ENCODE data around the gene IQSEC3. TPM values are rescaled to one million over a fixed set of nuclear protein-coding genes. Genes with fewer than 3 reads are reported as not detected.

Gene IQSEC3
- total and polyA plus RNA-seq, 2 of the 13 experiments (the other 11 are each of a cell fraction or from before 2014, with no cell fraction given), result not detected

DNA sequence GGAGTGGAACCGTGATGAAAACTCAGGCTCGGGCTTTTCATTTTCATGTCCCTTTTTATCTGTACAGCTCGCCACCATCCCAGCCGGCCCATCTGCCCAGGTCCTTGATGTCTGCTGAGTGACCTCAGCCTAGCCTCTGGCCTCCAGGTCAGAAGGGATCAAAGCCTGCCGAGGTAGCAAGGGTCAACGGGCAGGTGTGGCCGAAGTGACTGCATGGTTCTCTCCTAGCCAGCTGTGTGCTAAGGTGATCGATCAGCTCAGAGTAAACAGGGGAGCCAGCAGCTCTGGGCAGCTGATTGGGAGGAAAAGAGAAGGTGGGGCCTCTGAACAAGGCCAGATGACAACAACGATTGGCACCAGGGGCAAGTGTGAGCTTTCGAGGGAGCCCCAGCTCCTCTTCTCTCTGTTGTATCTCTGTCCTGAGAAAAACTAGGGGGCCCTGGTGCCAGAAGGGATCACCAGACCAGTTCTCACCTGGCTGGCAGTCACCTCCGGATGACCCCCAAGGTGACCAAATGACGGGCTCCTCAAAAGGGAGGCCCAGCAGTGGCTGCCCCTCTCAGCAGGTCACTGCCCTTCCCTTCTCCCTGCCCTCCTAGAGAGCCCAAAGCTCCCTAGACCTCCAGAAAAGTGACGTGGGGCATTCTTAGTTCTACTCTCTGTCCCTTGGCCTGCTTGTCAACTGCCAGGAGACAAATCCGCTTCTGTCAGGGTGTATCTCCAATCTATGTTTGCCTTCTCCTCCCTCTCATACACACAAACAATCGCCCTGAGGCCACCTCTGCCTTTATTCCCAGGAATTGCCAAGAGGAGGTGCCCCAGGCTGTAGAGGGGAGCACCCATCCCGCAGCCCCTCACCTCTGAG is 143.9 kb downstream of the IQSEC3 start (continued):
- TF ChIP-seq, protein P1, sequence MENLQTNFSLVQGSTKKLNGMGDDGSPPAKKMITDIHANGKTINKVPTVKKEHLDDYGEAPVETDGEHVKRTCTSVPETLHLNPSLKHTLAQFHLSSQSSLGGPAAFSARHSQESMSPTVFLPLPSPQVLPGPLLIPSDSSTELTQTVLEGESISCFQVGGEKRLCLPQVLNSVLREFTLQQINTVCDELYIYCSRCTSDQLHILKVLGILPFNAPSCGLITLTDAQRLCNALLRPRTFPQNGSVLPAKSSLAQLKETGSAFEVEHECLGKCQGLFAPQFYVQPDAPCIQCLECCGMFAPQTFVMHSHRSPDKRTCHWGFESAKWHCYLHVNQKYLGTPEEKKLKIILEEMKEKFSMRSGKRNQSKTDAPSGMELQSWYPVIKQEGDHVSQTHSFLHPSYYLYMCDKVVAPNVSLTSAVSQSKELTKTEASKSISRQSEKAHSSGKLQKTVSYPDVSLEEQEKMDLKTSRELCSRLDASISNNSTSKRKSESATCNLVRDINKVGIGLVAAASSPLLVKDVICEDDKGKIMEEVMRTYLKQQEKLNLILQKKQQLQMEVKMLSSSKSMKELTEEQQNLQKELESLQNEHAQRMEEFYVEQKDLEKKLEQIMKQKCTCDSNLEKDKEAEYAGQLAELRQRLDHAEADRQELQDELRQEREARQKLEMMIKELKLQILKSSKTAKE (CRISPR knock-in tag; IDR thresholded peaks at IDR 0.05; ENCODE audit: borderline replicate concordance), result peak; percentile 100
- TF ChIP-seq, protein P2, sequence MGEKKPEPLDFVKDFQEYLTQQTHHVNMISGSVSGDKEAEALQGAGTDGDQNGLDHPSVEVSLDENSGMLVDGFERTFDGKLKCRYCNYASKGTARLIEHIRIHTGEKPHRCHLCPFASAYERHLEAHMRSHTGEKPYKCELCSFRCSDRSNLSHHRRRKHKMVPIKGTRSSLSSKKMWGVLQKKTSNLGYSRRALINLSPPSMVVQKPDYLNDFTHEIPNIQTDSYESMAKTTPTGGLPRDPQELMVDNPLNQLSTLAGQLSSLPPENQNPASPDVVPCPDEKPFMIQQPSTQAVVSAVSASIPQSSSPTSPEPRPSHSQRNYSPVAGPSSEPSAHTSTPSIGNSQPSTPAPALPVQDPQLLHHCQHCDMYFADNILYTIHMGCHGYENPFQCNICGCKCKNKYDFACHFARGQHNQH (CRISPR knock-in tag; IDR thresholded peaks at IDR 0.05), result peak; percentile 94
- TF ChIP-seq, protein P3, sequence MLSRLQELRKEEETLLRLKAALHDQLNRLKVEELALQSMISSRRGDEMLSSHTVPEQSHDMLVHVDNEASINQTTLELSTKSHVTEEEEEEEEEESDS (CRISPR knock-in tag; IDR thresholded peaks at IDR 0.05; ENCODE audit: borderline replicate concordance), result peak; percentile 91
- TF ChIP-seq NR3C1 (CRISPR knock-in tag; IDR thresholded peaks at IDR 0.05), result no peak
- peak; percentile 22; the same call in 1 of the 2 replicates for TF ChIP-seq CAMTA2 (CRISPR knock-in tag; IDR thresholded peaks at IDR 0.05; ENCODE audit: borderline replicate concordance)
- peak; percentile 96 for TF ChIP-seq PPARG (CRISPR knock-in tag; conservative IDR thresholded peaks at IDR 0.05)
- peak; percentile 85 for TF ChIP-seq MED8 (CRISPR knock-in tag; IDR thresholded peaks at IDR 0.05; ENCODE audit: insufficient replicate concordance)
- TF ChIP-seq MTF1 (CRISPR knock-in tag; IDR thresholded peaks at IDR 0.05), result no peak
- TF ChIP-seq THAP11 (CRISPR knock-in tag; IDR thresholded peaks at IDR 0.05), result peak; percentile 85
- peak; percentile 93 for TF ChIP-seq ZNF605 (CRISPR knock-in tag; IDR thresholded peaks at IDR 0.05)
- peak; percentile 78 for TF ChIP-seq ZSCAN22 (CRISPR knock-in tag; IDR thresholded peaks at IDR 0.05)
- TF ChIP-seq ZNF607 (CRISPR knock-in tag; IDR thresholded peaks at IDR 0.05; ENCODE audit: borderline replicate concordance), result peak; percentile 86
- no peak for TF ChIP-seq PRMT3 (CRISPR knock-in tag; IDR thresholded peaks at IDR 0.05; ENCODE audit: borderline replicate concordance, low read depth)
- TF ChIP-seq NFATC3 (CRISPR knock-in tag; IDR thresholded peaks at IDR 0.05), result no peak
- TF ChIP-seq, protein P4, sequence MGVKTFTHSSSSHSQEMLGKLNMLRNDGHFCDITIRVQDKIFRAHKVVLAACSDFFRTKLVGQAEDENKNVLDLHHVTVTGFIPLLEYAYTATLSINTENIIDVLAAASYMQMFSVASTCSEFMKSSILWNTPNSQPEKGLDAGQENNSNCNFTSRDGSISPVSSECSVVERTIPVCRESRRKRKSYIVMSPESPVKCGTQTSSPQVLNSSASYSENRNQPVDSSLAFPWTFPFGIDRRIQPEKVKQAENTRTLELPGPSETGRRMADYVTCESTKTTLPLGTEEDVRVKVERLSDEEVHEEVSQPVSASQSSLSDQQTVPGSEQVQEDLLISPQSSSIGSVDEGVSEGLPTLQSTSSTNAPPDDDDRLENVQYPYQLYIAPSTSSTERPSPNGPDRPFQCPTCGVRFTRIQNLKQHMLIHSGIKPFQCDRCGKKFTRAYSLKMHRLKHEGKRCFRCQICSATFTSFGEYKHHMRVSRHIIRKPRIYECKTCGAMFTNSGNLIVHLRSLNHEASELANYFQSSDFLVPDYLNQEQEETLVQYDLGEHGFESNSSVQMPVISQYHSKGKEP (CRISPR knock-in tag; IDR thresholded peaks at IDR 0.05), result no peak
- TF ChIP-seq RCOR2 (CRISPR knock-in tag; IDR thresholded peaks at IDR 0.05), result peak; percentile 98
- peak; percentile 91 for TF ChIP-seq SMYD3 (CRISPR knock-in tag; IDR thresholded peaks at IDR 0.05)
- no peak for TF ChIP-seq ZNF251 (CRISPR knock-in tag; IDR thresholded peaks at IDR 0.05)
- no peak for TF ChIP-seq POLR2AphosphoS2 (IDR thresholded peaks at IDR 0.05; ENCODE audit: low read depth, low read length)
- TF ChIP-seq, protein P5, sequence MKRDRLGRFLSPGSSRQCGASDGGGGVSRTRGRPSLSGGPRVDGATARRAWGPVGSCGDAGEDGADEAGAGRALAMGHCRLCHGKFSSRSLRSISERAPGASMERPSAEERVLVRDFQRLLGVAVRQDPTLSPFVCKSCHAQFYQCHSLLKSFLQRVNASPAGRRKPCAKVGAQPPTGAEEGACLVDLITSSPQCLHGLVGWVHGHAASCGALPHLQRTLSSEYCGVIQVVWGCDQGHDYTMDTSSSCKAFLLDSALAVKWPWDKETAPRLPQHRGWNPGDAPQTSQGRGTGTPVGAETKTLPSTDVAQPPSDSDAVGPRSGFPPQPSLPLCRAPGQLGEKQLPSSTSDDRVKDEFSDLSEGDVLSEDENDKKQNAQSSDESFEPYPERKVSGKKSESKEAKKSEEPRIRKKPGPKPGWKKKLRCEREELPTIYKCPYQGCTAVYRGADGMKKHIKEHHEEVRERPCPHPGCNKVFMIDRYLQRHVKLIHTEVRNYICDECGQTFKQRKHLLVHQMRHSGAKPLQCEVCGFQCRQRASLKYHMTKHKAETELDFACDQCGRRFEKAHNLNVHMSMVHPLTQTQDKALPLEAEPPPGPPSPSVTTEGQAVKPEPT (CRISPR knock-in tag; IDR thresholded peaks at IDR 0.05; ENCODE audit: low read depth), result peak; percentile 86; the same call in 1 of the 2 replicates
- peak; percentile 96 for TF ChIP-seq MYC (CRISPR knock-in tag; IDR thresholded peaks at IDR 0.05; ENCODE audit: borderline replicate concordance)
